ENCODE results near the gene PARVA. TPM values are rescaled to one million over a fixed set of nuclear protein-coding genes. Genes with fewer than 3 reads are reported as not detected.

Gene PARVA
- polyA plus RNA-seq, 3 donors, result not detected

DNA sequence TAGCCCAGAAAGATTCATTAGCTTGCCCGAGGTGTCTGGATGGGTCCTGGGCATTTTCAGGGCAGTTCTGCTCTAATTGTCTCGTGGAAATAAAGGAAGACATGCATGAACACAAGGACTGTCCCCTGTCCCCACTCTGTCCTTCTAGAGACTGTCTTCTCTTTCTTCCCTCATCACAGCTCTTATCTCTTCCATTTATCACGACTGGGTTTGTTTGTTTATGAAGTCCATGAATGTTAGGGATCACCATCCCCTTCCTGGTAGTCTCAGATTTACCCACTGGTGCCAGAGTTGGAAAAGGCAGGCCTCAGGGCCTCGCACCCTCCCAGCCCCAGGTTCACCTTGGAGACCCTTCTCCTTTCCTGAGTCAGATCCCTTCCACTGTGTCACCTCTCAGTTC lies 134.8 kb downstream of the PARVA start:
- no peak overlapping the region for H3K4me3 ChIP-seq (replicated peaks in 1 of 3; ENCODE audit: low read depth in 2 of 3, low read length in 3 of 3)
- no peaks in the 10 kb centered on the region for H3K36me3 Mint-ChIP-seq

DNA sequence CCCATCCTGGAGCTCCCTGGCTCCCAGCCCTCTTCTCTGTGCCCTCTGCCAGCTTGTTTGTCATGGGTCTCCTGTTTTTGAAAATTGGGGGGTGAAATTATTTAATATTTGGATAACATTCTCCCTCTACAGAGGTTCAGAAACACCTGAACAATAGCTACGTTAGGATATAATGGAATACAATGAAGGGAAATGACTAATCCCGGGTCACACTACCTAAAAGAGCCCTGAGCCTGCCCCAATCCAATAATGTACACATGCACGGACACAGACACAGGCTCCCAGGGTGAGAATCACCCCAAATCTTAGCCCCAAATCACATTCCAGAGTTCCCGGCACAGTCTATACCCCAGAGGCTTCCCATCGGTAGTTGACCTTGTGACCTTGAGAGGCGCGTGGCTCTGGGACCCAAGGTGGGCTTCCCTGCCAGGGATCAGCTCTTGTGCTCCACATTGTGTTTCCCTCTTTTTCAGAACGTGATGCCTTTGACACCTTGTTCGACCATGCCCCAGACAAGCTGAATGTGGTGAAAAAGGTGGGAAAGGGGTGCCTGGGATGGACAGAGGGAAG lies 135.5 kb downstream of the PARVA start:
- H3K27ac Mint-ChIP-seq, result no peak overlapping the region
- Histone ChIP-seq H3K4me3 (replicated peaks in 1 of 3; ENCODE audit: low read depth in 2 of 3, low read length in 3 of 3) (no peak overlapping the region), H2AFZ (ENCODE audit: insufficient read depth, low read depth, low read length, poor library complexity, severe bottlenecking) (no peak overlapping the region), H3K9me3 (replicated peaks in 1 of 2; ENCODE audit: control insufficient read depth in 1 of 2, insufficient read depth in 1 of 2, low read length in 2 of 2) (no peaks in the 10 kb centered on the region), H3K79me2 (ENCODE audit: insufficient read depth, low read length) (no peaks in the 10 kb centered on the region), H3K27ac (ENCODE audit: low read depth in 1 of 2, low read length in 2 of 2) (no peak overlapping the region), H3K27me3 (ENCODE audit: control insufficient read depth in 2 of 2, insufficient read depth in 2 of 2, low read length in 2 of 2) (no peaks in the 10 kb centered on the region), H3K9ac (ENCODE audit: insufficient read depth, low read length, poor library complexity, severe bottlenecking) (no peak overlapping the region), H4K20me1 (ENCODE audit: insufficient read depth, low read length) (no peaks in the 10 kb centered on the region), H3K36me3 (replicated peaks in 1 of 2; ENCODE audit: control insufficient read depth in 1 of 2, insufficient read depth in 2 of 2, low read length in 2 of 2) (no peaks in the 10 kb centered on the region), H3K4me2 (replicated peaks; ENCODE audit: extremely low read depth, low read length, poor library complexity, severe bottlenecking) (no peak overlapping the region), H3K4me1 (ENCODE audit: control insufficient read depth in 1 of 2, insufficient read depth in 2 of 2, low read length in 2 of 2) (no peaks in the 10 kb centered on the region)
- H3K4me3 Mint-ChIP-seq, result no peak overlapping the region
- intact Hi-C loops (cut with micrococcal nuclease), result no loop called here
- peaks cover 0 to 2% (median 0%) of the 10 kb centered on the region in 7 donors for H3K9me3 Mint-ChIP-seq
- peaks cover 0 to 4% (median 2%) of the 10 kb centered on the region in 3 donors for H3K27me3 Mint-ChIP-seq (ENCODE audit: low read depth in 3 of 3)
- DNase-seq, result no peak
- no peaks in the 10 kb centered on the region for H3K4me1 Mint-ChIP-seq
- WGBS (ENCODE audit: insufficient coverage), result 80% methylated on average over 8 of the region's 9 CpGs
- TF ChIP-seq, protein P1, sequence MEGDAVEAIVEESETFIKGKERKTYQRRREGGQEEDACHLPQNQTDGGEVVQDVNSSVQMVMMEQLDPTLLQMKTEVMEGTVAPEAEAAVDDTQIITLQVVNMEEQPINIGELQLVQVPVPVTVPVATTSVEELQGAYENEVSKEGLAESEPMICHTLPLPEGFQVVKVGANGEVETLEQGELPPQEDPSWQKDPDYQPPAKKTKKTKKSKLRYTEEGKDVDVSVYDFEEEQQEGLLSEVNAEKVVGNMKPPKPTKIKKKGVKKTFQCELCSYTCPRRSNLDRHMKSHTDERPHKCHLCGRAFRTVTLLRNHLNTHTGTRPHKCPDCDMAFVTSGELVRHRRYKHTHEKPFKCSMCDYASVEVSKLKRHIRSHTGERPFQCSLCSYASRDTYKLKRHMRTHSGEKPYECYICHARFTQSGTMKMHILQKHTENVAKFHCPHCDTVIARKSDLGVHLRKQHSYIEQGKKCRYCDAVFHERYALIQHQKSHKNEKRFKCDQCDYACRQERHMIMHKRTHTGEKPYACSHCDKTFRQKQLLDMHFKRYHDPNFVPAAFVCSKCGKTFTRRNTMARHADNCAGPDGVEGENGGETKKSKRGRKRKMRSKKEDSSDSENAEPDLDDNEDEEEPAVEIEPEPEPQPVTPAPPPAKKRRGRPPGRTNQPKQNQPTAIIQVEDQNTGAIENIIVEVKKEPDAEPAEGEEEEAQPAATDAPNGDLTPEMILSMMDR (IDR thresholded peaks at IDR 0.05), result no peak
- no peaks in the 10 kb centered on the region for H3K36me3 Mint-ChIP-seq

More for the DNA sequence above, 134.8 kb downstream of the PARVA start:
- H3K4me1 ChIP-seq (ENCODE audit: control insufficient read depth in 1 of 2, insufficient read depth in 2 of 2, low read length in 2 of 2), result no peaks in the 10 kb centered on the region
- no peaks in the 10 kb centered on the region for H3K9me3 ChIP-seq (replicated peaks in 1 of 2; ENCODE audit: control insufficient read depth in 1 of 2, insufficient read depth in 1 of 2, low read length in 2 of 2)
- peaks cover 2 to 5% (median 2%) of the 10 kb centered on the region in 3 donors for H3K27me3 Mint-ChIP-seq (ENCODE audit: low read depth in 3 of 3)
- no peak overlapping the region for H2AFZ ChIP-seq (ENCODE audit: insufficient read depth, low read depth, low read length, poor library complexity, severe bottlenecking)
- 100% methylated on average over 1 of the region's 4 CpGs for WGBS (ENCODE audit: insufficient coverage)
- H4K20me1 ChIP-seq (ENCODE audit: insufficient read depth, low read length), result no peaks in the 10 kb centered on the region
- H3K9ac ChIP-seq (ENCODE audit: insufficient read depth, low read length, poor library complexity, severe bottlenecking), result no peak overlapping the region
- no peak overlapping the region for H3K4me2 ChIP-seq (replicated peaks; ENCODE audit: extremely low read depth, low read length, poor library complexity, severe bottlenecking)
- H3K36me3 ChIP-seq (replicated peaks in 1 of 2; ENCODE audit: control insufficient read depth in 1 of 2, insufficient read depth in 2 of 2, low read length in 2 of 2), result no peaks in the 10 kb centered on the region
- H3K4me1 Mint-ChIP-seq, result no peaks in the 10 kb centered on the region
- no peak overlapping the region for H3K4me3 Mint-ChIP-seq
- no peaks in the 10 kb centered on the region for H3K79me2 ChIP-seq (ENCODE audit: insufficient read depth, low read length)
- no peaks in the 10 kb centered on the region for H3K27me3 ChIP-seq (ENCODE audit: control insufficient read depth in 2 of 2, insufficient read depth in 2 of 2, low read length in 2 of 2)
- DNase-seq, result no peak
- H3K9me3 Mint-ChIP-seq, result peaks cover 0 to 2% (median 0%) of the 10 kb centered on the region in 7 donors
- TF ChIP-seq, protein P1 (IDR thresholded peaks at IDR 0.05), result no peak
- H3K27ac ChIP-seq (ENCODE audit: low read depth in 1 of 2, low read length in 2 of 2), result no peak overlapping the region
- H3K27ac Mint-ChIP-seq, result no peak overlapping the region
- intact Hi-C loops (cut with micrococcal nuclease), result no loop called here
